AG04449 (cell line): ENCODE measurements around the gene ENTPD2.

ENCODE experiments used
- CTCF ChIA-PET: fragments of 350-600 bp; formaldehyde crosslinking; extraction: SDS; loops from one replicate; lab custom pipeline; 2021; ENCODE audit warnings: antibody characterized with exemption; lab: Yijun Ruan, JAX
- POLR2A ChIA-PET: fragments of 400-600, 350-600 bp; formaldehyde crosslinking; extraction: SDS; loops from one replicate; lab custom pipeline; 2020; ENCODE audit warnings: antibody characterized with exemption, inconsistent platforms; lab: Yijun Ruan, JAX
- DNase-seq: peaks from one replicate; pipeline ENCODE4 v3.0.0-alpha.2; 2010; ENCODE audit warnings: low read depth, low spot score
- H3K4me3 ChIP-seq: 2 replicates; pipeline ENCODE4 v1.5.1; 2011; ENCODE audit warnings: low read depth, mild to moderate bottlenecking, control low read depth, low read length
- CTCF ChIP-seq: IDR thresholded peaks from one replicate; pipeline ENCODE4 v1.5.1; 2011; ENCODE audit warnings: mild to moderate bottlenecking, moderate library complexity, low read length, control low read depth, inconsistent platforms; ENCODE audit not compliant: insufficient read depth; ENCODE audit errors: missing control alignments

ENTPD2 gene

DNA sequence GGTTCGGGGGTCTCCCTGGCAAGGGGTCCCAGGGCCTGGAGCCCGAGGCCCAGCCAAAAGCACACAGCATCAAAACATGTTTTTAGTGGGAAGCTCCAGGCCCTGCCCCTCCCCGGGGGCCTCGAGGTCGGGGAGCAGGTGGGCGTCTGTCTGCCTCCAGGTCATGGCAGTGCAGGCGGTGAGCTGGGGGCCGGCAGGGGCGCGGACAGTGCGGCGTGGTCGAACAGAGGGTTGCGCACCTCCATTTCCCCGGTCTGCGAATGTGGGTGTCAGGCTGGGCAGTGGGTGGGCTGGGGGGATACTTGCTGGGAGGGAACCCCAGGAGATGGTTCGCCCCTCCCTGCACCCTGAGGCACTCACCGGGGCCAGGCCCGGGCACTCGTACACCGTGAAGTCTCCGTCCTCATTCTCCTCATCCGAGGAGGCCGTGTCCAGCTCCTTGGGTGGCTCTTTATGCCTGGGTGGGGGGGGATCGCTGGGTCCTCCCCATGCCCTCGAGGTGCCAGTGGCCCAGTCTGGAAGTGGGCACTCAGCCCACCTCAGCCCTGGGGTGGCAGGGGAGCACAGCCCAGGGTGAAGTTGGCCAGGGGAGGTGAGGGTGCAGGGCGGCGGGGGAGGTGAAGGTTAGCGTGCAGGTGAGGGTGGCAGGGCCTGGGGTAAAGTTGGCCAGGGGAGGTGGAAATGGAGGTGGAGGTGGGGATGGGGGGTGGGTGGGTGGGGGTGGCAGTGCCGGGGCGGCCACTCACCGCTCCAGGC, 14.1 kb downstream of the ENTPD2 start:
- no peak for DNase-seq
- CTCF ChIA-PET, result interaction anchor here (1.3 to 6.6 kb wide), 3 partner anchors 10 to 252 kb away, joined by 3 to 101 read pairs (median 26); partner anchors contain the start of gene TMEM141
- TF ChIP-seq CTCF, result no peak
- H3K4me3 ChIP-seq, result no peak overlapping the region
- POLR2A ChIA-PET, result no interaction called here

- TF ChIP-seq CTCF, result no peak
- H3K4me3 ChIP-seq, result no peak overlapping the region
- no peak for DNase-seq
- POLR2A ChIA-PET, result no interaction called here
- CTCF ChIA-PET, result interaction anchor here (1.3 to 6.6 kb wide), 6 partner anchors 8 to 251 kb away, joined by 3 to 148 read pairs (median 68); partner anchors contain the start of genes C8G, FBXW5, NPDC1 and TMEM141
Observed at GRCh38 chr9:137038916-137039315, 14.9 kb downstream of the ENTPD2 start.

DNA sequence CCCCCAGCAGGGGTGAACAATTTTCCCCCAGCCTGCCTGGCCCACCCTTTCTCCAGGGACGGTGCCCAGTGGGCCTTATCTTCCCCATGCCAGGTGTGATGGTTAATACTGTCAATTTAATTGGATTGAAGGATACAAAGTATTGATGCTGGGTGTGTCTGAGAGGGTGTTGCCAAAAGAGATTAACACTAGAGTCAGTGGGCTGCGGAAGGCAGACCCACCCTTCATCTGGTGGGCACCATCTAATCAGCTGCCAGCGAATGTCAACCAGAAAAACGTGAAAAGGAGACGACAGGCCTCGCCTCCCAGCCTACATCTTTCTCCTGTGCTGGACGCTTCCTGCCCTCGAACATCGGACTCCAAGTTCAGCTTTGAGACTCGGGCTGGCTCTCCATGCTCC, 16.4 kb downstream of the ENTPD2 start:
- ChIA-PET CTCF (interaction anchor here (1.6 to 14.2 kb wide), 8 partner anchors 8 to 254 kb away, joined by 4 to 310 read pairs (median 68); partner anchors contain the start of genes AJM1, C8G, ENTPD2 and FBXW5), POLR2A (no interaction called here)
- no peak for TF ChIP-seq CTCF
- no peak overlapping the region for H3K4me3 ChIP-seq
- DNase-seq, result no peak

- no peak overlapping the region for H3K4me3 ChIP-seq
- no peak for DNase-seq
- CTCF ChIA-PET, result interaction anchor here (1.6 to 14.2 kb wide), 8 partner anchors 8 to 254 kb away, joined by 4 to 310 read pairs (median 68); partner anchors contain the start of genes AJM1, C8G, ENTPD2 and FBXW5
- POLR2A ChIA-PET, result no interaction called here
- TF ChIP-seq CTCF, result no peak
Observed at GRCh38 chr9:137037035-137037434, 16.8 kb downstream of the ENTPD2 start.

DNA sequence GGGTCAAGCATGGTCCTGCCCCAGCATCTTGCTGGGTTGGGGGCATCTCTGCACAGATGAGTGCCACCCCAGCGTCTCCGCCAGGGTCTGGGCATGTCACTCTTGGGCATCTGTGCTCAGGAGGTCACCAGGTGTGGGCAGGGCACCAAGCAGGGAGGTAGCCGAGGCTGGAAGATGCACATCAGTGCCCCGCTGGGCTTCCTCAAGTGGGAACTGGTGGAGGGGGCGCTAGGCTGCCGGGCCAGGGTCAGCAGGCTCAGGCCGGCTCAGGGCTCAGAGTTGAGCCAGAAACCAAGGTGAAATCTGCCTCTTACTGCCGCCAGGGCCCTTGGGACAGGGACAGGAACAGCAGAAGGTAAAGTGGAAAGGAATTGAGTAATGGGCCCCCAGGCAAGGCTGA, 17.9 kb downstream of the ENTPD2 start:
- CTCF ChIA-PET, result interaction anchor here (0.6 to 14.2 kb wide), 32 partner anchors 8 to 257 kb away, joined by 3 to 310 read pairs (median 4); partner anchors contain the start of genes AJM1, C8G, ENTPD2 and FBXW5
- POLR2A ChIA-PET, result interaction anchor here (1.1 to 2.2 kb wide), 3 partner anchors 11 to 189 kb away, joined by 3 to 13 read pairs (median 3); no protein-coding TSS in a partner anchor
- no peak for DNase-seq

More for the DNA sequence above, 17.9 kb downstream of the ENTPD2 start:
- no peak for TF ChIP-seq CTCF
- H3K4me3 ChIP-seq, result no peak overlapping the region
